Epithelial cell of proximal tubule (primary cell): ENCODE results near the gene IQCC. TPM values are rescaled to one million over a fixed set of nuclear protein-coding genes. Genes with fewer than 3 reads are reported as not detected.
"Not testable (repeated sequence)": the region's sequence is repeated elsewhere in the genome, so short reads cannot be mapped to it uniquely, and the experiment has no call there.

Source experiments
- DNase-seq: peaks from one replicate; pipeline ENCODE4 v3.0.0-alpha.2; 2011; ENCODE audit warnings: low read depth
- H3K4me3 ChIP-seq: 2 replicates; pipeline ENCODE4 v1.5.1; 2011; ENCODE audit warnings: low read depth, mild to moderate bottlenecking, low read length
- total RNA-seq: library from RNA; depleted of rRNA; stranded (reverse); fragments of >200 nt; gene quantifications from 2 replicates; pipeline ENCODE4 v1.2.3, GENCODE V29; 2015
- TF ChIP-seq, protein P1 (sequence below): conservative IDR thresholded peaks from 2 replicates; pipeline ENCODE4 v1.5.1; 2012; ENCODE audit warnings: low read depth, mild to moderate bottlenecking, low read length

The IQCC gene
- total RNA-seq: 3.5 and 4.6 TPM in 2 replicates

- H3K4me3 ChIP-seq: peak within 1 kb of the TSS; percentile 65
- no peak for DNase-seq
- TF ChIP-seq, protein P1, sequence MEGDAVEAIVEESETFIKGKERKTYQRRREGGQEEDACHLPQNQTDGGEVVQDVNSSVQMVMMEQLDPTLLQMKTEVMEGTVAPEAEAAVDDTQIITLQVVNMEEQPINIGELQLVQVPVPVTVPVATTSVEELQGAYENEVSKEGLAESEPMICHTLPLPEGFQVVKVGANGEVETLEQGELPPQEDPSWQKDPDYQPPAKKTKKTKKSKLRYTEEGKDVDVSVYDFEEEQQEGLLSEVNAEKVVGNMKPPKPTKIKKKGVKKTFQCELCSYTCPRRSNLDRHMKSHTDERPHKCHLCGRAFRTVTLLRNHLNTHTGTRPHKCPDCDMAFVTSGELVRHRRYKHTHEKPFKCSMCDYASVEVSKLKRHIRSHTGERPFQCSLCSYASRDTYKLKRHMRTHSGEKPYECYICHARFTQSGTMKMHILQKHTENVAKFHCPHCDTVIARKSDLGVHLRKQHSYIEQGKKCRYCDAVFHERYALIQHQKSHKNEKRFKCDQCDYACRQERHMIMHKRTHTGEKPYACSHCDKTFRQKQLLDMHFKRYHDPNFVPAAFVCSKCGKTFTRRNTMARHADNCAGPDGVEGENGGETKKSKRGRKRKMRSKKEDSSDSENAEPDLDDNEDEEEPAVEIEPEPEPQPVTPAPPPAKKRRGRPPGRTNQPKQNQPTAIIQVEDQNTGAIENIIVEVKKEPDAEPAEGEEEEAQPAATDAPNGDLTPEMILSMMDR: no peak
Measured at GRCh38 chr1:32205401-32206370, at the start of gene IQCC. Gene IQCC (plus strand): TSS chr1:32205671. CDS start chr1:32205682, 11 bp downstream.

DNA sequence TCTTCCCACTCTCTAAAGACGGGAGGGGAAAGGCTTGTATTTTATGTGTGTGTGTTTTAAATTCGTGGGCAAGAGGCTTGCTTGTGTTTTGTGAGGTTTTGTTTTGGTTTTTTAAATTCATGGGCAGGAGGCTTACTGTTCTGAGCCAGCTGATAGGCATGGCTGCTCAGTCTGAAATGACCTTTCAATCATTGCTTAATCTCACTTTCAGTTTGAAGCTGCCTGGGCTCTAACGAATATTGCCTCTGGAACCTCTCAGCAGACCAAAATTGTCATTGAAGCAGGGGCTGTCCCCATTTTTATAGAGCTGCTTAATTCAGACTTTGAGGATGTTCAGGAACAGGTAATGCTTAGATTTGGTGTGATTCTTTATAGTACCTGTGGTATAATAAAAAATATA, 46.3 kb upstream of the IQCC start:
- TF ChIP-seq, protein P1: no peak
- DNase-seq: no peak
- H3K4me3 ChIP-seq: no peak overlapping the region

GRCh38 chr1:32163405-32163804, 42.1 kb upstream of the IQCC start:
- TF ChIP-seq, protein P1: no peak
- no peak for DNase-seq
- H3K4me3 ChIP-seq: no peak overlapping the region

DNA sequence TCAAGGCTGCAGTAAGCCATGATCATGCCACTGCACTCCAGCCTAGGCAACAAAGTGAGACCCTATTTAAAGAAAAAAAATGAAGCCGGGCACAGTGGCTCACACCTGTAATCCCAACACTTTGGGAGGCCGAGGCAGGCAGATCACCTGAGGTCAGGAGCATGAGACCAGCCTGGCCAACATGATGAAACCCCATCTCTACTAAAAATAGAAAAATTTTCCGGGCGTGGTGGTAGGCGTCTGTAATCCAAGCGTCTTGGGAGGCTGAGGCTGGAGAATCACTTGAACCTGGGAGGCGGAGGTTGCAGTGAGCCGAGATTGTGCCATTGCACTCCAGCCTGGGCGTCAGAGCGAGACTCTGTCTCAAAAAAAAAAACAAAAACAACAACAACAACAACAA, 39.8 kb upstream of the IQCC start:
- not testable (repeated sequence) for H3K4me3 ChIP-seq, DNase-seq

- DNase-seq: no peak
- TF ChIP-seq, protein P1: no peak
- H3K4me3 ChIP-seq: no peak overlapping the region
Measured at GRCh38 chr1:32170991-32171390, 34.5 kb upstream of the IQCC start.

DNA sequence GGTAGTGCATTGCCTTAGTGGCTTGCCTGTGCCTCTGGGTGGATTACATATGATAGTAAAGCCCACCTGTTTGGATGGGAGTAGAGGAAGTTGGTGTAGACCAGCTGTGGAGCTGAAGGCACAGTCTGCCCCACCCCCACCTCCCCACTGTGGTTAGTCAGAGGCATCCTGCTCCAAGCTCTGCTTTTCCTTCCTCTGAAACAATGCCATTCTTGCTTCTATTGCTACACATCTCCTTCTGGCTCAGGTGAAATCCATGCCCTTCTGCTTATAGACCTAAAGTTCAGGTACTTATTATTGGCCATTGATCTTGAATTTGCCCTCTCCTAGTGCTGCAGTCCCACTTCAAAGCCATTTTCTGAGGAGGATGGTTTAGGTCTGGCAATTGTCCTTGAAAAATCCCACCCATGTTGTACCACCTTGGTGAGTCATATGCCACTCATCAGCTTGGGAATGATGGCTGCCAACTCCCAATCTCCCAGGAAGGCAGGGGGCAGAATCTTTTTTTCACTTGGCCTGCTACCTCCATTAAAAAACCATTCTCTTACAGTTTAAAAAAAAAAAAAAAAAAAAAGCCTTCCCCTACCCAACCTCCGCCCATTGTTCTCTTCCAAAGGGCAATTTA, 32.7 kb upstream of the IQCC start:
- TF ChIP-seq, protein P1: no peak
- no peak overlapping the region for H3K4me3 ChIP-seq
- no peak for DNase-seq

- no peak overlapping the region for H3K4me3 ChIP-seq
- TF ChIP-seq, protein P1: no peak
- no peak for DNase-seq
Measured at GRCh38 chr1:32178380-32179192, 26.9 kb upstream of the IQCC start.
